Stimulated activated naive B cell treated with anti-CD40 and anti-IgM and Interleukin-4, amounts not matched to agents 10 μg/mL and 1 μg/mL and 100 μg/mL, for 72 hours (primary cell): ENCODE results near the gene PPP5C.
"Not testable (repeated sequence)": the region's sequence is repeated elsewhere in the genome, so short reads cannot be mapped to it uniquely, and the experiment has no call there.

ENCODE experiments used
- ATAC-seq, 2 donors: fragments of 150-1000 bp; cut with Tn5 transposase; replicated peaks; 2 replicates each; pipeline ENCODE4 v1.10.0; 2021; ENCODE audit warnings: moderate library complexity in 1 of 2
- DNase-seq: peaks from one replicate; pipeline ENCODE4 v3.0.0; 2021
- H3K27ac Mint-ChIP-seq: one replicate; pipeline ENCODE4 v1.8.0; 2022; ENCODE audit warnings: mild to moderate bottlenecking, mixed read lengths
- H3K27me3 Mint-ChIP-seq, 2 donors: one replicate each; pipeline ENCODE4 v1.8.0; 2022; ENCODE audit warnings: mixed read lengths in 2 of 2
- H3K36me3 Mint-ChIP-seq, 2 donors: one replicate each; pipeline ENCODE4 v1.8.0; 2022; ENCODE audit warnings: mixed read lengths in 2 of 2, mild to moderate bottlenecking in 1 of 2
- H3K4me1 Mint-ChIP-seq, 2 donors: one replicate each; pipeline ENCODE4 v1.8.0; 2022; ENCODE audit warnings: mixed read lengths in 2 of 2, mild to moderate bottlenecking in 1 of 2
- H3K4me3 Mint-ChIP-seq, 2 donors: one replicate each; pipeline ENCODE4 v1.8.0; 2022; ENCODE audit warnings: mild to moderate bottlenecking in 2 of 2, mixed read lengths in 2 of 2, moderate library complexity in 1 of 2
- H3K9me3 Mint-ChIP-seq, 2 donors: one replicate each; pipeline ENCODE4 v1.8.0; 2022; ENCODE audit warnings: mixed read lengths in 2 of 2, mild to moderate bottlenecking in 1 of 2

The PPP5C gene

DNA sequence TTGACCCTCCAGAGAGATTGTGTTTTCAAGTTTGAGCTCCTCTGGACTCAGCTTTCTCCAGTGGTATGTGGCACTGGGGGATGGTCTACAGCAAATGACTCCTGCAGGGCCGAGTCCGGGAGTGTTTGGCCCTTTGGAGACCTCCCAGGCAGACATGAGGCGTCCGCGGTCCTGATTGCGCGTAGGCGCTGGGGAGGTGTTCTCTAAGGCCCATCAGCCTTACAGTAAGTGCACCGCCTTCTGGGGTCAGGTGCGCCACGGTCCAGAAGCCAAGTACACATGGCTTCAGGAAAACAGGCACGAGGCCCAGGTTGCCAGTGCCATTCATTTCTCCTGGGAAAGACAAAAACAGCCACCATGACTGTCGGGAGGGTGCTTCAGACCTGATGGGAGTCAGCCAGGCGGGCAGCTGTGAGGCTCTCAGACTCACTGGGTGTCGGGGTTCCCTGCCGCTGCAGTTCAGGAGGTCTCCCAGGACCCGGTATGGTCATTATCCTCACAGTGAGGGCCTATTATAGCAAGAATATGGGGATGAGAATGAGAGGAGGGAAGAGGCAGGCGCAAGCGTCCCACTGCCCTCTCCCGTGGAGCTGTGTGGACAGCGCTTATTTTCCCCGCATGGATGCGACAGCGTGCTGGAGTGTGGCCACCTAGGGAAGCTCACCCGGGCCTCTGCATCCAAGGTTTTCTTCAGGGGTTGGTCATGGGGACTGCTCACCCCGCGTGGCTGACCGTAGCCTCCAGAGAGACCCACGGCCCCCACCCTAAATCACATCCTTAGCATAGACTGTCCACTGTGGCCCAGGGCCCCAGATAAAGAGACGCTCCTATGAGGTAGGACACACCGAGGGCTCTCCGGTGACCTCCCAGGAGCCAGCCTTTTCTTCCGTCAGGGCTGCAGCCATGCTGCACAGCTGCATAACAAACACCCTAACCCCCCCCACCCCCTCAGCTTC, 44.7 kb downstream of the PPP5C start:
- Mint-ChIP-seq H3K9me3 (no peaks in the 10 kb centered on the region), H3K4me3 (peak overlapping the region in 1 of 2 donors; percentile 36), H3K36me3 (peaks cover 52 to 63% of the 10 kb centered on the region in 2 donors), H3K27ac (peak overlapping the region; percentile 37), H3K27me3 (no peaks in the 10 kb centered on the region), H3K4me1 (peaks cover 11 to 20% of the 10 kb centered on the region in 2 donors)
- ATAC-seq = no peak
- no peak for DNase-seq

GRCh38 chr19:46392252-46392801, 45.4 kb downstream of the PPP5C start:
- Mint-ChIP-seq H3K4me3 (peak overlapping the region in 1 of 2 donors; percentile 10), H3K4me1 (peaks cover 11 to 20% of the 10 kb centered on the region in 2 donors), H3K36me3 (peaks cover 46 to 55% of the 10 kb centered on the region in 2 donors), H3K9me3 (no peaks in the 10 kb centered on the region), H3K27me3 (no peaks in the 10 kb centered on the region), H3K27ac (peak overlapping the region; percentile 15)
- DNase-seq (no peak), ATAC-seq (peak; percentile 62 to 75)

- Mint-ChIP-seq H3K27me3 (peaks cover 0 to 4% of the 10 kb centered on the region in 2 donors), H3K27ac (peak overlapping the region; percentile 15), H3K4me1 (peaks cover 11 to 20% of the 10 kb centered on the region in 2 donors), H3K4me3 (no peak overlapping the region), H3K9me3 (no peaks in the 10 kb centered on the region), H3K36me3 (peaks cover 40 to 50% of the 10 kb centered on the region in 2 donors)
- no peak for DNase-seq
- ATAC-seq = no peak
Observed at GRCh38 chr19:46392837-46393236, 46.0 kb downstream of the PPP5C start.

- Mint-ChIP-seq H3K4me1 (peaks cover 11 to 20% of the 10 kb centered on the region in 2 donors), H3K4me3 (no peak overlapping the region), H3K27me3 (peaks cover 0 to 4% of the 10 kb centered on the region in 2 donors), H3K36me3 (peaks cover 32 to 41% of the 10 kb centered on the region in 2 donors), H3K27ac (peak overlapping the region; percentile 15), H3K9me3 (no peaks in the 10 kb centered on the region)
- ATAC-seq = no peak
- no peak for DNase-seq
Observed at GRCh38 chr19:46393456-46394401, 46.8 kb downstream of the PPP5C start.

DNA sequence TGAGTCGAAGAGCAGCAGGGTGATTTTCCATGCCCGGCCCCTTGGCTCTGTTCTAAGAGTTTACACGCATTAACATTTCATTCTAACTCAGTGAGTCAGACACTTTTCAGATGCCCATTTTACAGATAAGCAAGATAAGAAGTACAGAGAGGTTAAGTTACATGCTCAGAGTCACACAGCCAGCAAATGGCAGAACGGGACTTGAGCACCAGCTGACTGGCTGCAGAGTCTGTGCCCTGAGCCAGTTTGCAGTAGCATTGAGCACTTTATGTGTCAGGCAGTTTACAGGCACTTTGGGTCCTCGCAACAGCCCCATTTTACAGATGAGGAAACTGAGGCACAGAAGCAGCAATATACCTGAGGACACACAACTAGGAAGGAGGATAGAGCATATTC, 47.5 kb downstream of the PPP5C start:
- ATAC-seq = no peak
- no peak overlapping the region for H3K4me3 Mint-ChIP-seq
- H3K27ac Mint-ChIP-seq = no peak overlapping the region

DNA sequence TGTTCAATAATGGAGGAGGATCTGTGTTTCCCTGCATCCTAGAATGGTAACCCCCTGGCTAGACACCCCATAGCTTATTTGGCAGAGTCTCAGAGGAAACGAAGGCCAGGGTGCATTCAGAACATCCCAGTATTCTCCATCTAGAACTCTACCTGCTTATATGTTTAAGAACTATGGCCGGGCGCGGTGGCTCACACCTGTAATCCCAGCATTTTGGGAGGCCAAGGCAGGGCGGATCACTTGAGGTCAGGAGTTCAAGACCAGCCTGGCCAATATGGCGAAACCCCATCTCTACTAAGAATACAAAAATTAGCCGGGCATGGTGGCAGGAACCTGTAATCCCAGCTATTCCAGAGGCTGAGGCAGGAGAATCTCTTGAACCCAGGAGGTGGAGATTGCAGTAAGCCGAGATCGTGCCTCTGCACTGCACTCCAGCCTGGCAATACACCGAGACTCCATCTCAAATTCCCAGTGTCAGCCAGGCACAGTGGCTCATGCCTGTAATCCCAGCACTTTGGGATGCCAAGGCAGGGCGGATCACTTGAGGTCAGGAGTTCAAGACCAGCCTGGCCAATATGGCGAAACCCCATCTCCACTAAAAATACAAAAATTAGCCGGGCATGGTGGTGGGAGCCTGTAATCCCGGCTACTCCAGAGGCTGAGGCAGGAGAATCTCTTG, 51.1 kb downstream of the PPP5C start:
- H3K9me3 Mint-ChIP-seq, ATAC-seq, DNase-seq, H3K27ac Mint-ChIP-seq, H3K4me3 Mint-ChIP-seq, H3K4me1 Mint-ChIP-seq: not testable (repeated sequence)
- H3K27me3 Mint-ChIP-seq = peaks cover 12 to 24% of the 10 kb centered on the region in 2 donors
- H3K36me3 Mint-ChIP-seq = peaks cover 7 to 11% of the 10 kb centered on the region in 2 donors

More for the DNA sequence above, 47.5 kb downstream of the PPP5C start:
- Mint-ChIP-seq H3K27me3 (peaks cover 0 to 7% of the 10 kb centered on the region in 2 donors), H3K36me3 (peaks cover 26 to 34% of the 10 kb centered on the region in 2 donors), H3K4me1 (peaks cover 11 to 20% of the 10 kb centered on the region in 2 donors), H3K9me3 (no peaks in the 10 kb centered on the region)
- DNase-seq = no peak

DNA sequence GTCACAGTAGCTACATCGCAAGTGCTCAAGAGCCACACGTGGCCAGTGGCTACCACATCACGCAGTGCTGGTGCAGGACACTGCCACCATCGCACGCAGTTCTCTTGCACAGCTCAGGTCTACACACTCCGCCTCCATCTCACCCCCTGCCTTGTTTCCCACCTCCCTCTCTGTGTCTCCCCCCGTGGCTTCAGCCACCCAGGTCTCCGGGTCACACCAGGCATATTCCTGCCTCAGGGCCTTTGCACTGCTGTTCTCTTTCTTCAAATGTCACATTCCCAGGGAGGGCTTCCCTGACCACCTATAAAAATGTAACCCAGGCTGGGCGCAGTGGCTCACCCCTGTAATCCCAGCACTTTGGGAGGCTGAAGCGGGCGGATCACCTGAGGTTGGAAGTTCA, 55.8 kb downstream of the PPP5C start:
- no peak for DNase-seq
- peaks cover 55 to 57% of the 10 kb centered on the region in 2 donors for H3K27me3 Mint-ChIP-seq
- no peak overlapping the region for H3K27ac Mint-ChIP-seq
- peaks cover 13 to 19% of the 10 kb centered on the region in 2 donors for H3K4me1 Mint-ChIP-seq
- H3K4me3 Mint-ChIP-seq = no peak overlapping the region
- no peaks in the 10 kb centered on the region for H3K9me3 Mint-ChIP-seq
- peaks cover 0 to 2% of the 10 kb centered on the region in 2 donors for H3K36me3 Mint-ChIP-seq
- ATAC-seq = peak; percentile 7 to 20

DNA sequence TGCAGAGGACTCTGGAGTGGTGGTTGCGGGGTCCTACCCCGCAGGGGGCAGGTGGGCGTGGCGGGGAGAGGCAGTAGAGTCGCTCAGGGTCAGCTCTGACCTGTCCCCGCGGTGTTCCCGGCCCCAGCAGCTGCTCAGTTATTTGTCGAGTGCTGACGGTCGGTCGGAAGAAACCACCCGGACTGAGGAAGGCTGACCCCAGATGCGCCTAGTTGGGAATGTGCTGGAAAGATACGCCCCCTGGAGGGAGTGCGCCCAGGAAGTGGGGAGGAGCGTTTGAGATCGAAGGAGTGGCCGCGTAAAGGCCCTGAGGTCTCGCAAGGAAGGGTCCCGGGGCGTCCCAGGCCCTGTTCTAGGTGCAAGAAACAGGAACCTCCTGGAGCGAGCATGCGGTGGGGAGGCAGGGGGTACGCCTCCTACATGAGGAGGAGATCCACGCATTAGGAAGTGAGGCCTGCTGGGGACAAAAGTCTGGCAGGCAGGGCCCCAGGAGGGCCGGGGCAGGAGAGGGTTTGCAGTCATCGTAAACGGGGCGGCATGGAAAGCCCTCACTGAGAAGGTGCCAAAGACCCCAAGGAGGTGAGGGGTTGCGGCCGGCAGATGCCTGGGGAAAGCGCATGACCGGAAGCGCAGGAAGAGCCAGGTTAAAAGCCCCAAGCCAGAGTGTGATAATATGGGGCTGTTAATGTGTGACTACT, 57.3 kb downstream of the PPP5C start:
- no peak for DNase-seq
- ATAC-seq = peak in 1 of 2 donors; percentile 43

DNA sequence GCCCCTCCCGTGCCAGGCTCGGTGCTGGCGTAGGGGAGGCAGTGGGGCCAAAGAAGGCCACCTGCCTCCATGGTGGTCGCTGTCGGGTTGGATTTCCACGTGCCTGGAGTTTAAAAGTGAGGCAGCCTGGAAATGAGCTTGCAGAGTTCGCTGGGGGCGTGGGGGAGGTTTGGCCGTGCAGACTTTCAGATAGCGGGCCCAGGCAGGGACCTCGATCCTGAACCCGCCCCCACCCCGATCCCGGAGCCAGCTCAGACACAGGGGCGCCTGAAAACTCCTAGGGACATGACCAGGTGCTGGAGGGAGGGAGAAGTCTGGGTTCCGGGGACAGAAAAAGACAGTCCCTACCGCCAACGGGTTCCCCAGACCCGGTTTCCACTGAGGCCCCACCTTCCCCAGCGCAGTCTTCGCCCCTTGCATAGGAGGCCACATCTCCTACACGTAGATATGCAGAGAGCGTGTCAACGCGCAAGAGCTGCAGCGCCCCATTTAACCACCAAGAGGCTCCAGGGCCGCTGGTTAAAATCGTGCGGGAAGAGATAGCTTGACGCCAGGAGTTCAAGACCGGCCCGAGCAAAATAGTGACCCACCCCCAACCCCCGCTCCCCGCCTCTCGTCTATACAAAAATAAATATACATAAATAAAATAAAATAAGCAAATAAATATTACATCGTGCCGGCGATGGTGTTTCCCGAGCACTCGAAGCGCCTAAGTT, 58.0 kb downstream of the PPP5C start:
- ATAC-seq (no peak), DNase-seq (no peak)
- Mint-ChIP-seq H3K9me3 (no peaks in the 10 kb centered on the region), H3K4me1 (peaks cover 19% of the 10 kb centered on the region in 2 donors), H3K36me3 (peaks cover 0 to 2% of the 10 kb centered on the region in 2 donors), H3K4me3 (peak overlapping the region; percentile 69 to 75), H3K27me3 (peaks cover 65 to 68% of the 10 kb centered on the region in 2 donors), H3K27ac (no peak overlapping the region)

More for the DNA sequence above, 57.3 kb downstream of the PPP5C start:
- H3K4me1 Mint-ChIP-seq = peaks cover 19% of the 10 kb centered on the region in 2 donors
- peak overlapping the region; percentile 69 to 75 for H3K4me3 Mint-ChIP-seq
- no peaks in the 10 kb centered on the region for H3K9me3 Mint-ChIP-seq
- peaks cover 0 to 2% of the 10 kb centered on the region in 2 donors for H3K36me3 Mint-ChIP-seq
- H3K27me3 Mint-ChIP-seq = peaks cover 66 to 68% of the 10 kb centered on the region in 2 donors
- peak overlapping the region; percentile 65 for H3K27ac Mint-ChIP-seq

GRCh38 chr19:46406976-46407375, 60.1 kb downstream of the PPP5C start:
- Mint-ChIP-seq H3K27ac (no peak overlapping the region), H3K9me3 (no peaks in the 10 kb centered on the region), H3K27me3 (peaks cover 72 to 82% of the 10 kb centered on the region in 2 donors), H3K4me3 (no peak overlapping the region), H3K4me1 (peaks cover 19% of the 10 kb centered on the region in 2 donors), H3K36me3 (peaks cover 2 to 3% of the 10 kb centered on the region in 2 donors)
- ATAC-seq (no peak), DNase-seq (no peak)

DNA sequence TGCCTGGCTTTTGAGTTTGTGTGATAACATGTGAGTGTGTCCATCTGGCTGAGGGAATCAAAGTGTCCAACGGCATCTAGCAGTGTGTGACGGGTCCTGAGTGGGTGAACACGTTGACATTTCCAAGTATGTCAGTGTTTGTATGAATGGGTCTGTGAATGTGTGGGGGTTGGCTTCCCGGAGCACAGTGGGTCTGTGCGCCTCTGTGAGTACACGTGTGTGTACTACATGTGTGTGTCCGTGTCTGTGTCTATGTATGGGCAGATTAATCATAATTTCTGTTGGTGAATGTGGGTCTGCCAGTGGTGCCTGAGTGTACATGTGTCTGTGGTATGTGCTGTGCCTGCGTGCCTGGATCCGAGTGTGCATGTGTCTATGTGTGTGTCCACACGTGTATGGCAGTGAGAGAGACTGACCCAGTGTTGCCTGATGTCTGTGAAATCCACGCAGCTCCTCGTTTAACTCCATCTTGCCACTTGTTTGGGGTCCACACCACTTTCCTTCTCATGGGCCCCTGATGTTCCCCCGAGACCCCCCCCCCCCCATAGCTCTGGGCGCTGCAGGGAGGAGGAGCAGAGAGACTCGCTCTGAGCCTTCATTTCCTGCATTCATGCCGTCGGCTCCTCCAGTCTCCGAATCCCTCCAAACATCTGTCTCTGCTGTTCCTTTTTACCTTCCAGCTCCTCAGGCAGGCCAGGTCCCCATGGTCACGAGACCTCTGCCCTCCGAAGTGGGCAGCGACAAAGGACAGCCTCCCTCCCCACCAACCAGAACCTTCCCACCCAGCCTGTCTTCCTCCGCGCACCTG, 61.2 kb downstream of the PPP5C start:
- Mint-ChIP-seq H3K4me3 (no peak overlapping the region), H3K27ac (no peak overlapping the region), H3K9me3 (no peaks in the 10 kb centered on the region), H3K36me3 (peaks cover 2 to 7% of the 10 kb centered on the region in 2 donors), H3K4me1 (peaks cover 18 to 22% of the 10 kb centered on the region in 2 donors), H3K27me3 (peaks cover 72 to 82% of the 10 kb centered on the region in 2 donors)
- ATAC-seq = no peak
- no peak for DNase-seq

DNA sequence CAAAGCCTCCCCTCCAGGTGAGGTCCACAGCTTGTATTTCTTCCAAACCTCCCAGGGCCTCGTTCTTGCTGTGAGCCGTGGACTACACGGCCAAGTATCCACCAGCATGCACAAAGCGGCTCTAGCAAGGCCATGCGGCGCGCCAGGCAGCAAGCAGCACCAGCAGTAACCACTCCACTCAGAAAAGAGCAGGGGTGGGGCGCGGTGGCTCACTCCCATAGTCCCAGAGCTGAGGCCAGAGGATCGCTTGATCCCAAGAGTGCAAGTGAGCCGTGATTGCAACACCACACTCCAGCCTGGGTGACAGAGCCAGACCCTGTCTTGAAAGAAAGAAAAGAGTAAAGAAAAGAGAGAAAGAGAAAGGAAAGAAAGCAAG, 61.8 kb downstream of the PPP5C start:
- no peak for ATAC-seq
- H3K9me3 Mint-ChIP-seq = no peaks in the 10 kb centered on the region
- peaks cover 2 to 7% of the 10 kb centered on the region in 2 donors for H3K36me3 Mint-ChIP-seq
- H3K27ac Mint-ChIP-seq = no peak overlapping the region
- peaks cover 70 to 82% of the 10 kb centered on the region in 2 donors for H3K27me3 Mint-ChIP-seq
- peaks cover 20 to 22% of the 10 kb centered on the region in 2 donors for H3K4me1 Mint-ChIP-seq
- no peak for DNase-seq
- no peak overlapping the region for H3K4me3 Mint-ChIP-seq
